Measurements from ENCODE around the gene UGT1A4. TPM values are rescaled to one million over a fixed set of nuclear protein-coding genes. Genes with fewer than 3 reads are reported as not detected.

UGT1A4 gene
- total and polyA plus RNA-seq, 2 donors (not counting 3 experiments of a cell fraction or from before 2014, with no cell fraction given), result not detected

GRCh38 chr2:233708942-233709341 is 9.6 kb upstream of the UGT1A4 start:
- Histone ChIP-seq H3K79me2 (ENCODE audit: control insufficient read depth, insufficient read depth, low read length) (no peaks in the 10 kb centered on the region), H4K20me1 (replicated peaks; ENCODE audit: control insufficient read depth, extremely low read depth, insufficient read depth, low read length) (no peaks in the 10 kb centered on the region), H3K4me2 (ENCODE audit: insufficient read depth, low read length) (no peak overlapping the region), H3K27me3 (ENCODE audit: control insufficient read depth in 2 of 2, insufficient read depth in 2 of 2, low read length in 2 of 2) (peaks cover 0 to under 1% of the 10 kb centered on the region in 2 experiments), H3K9me1 (replicated peaks; ENCODE audit: control insufficient read depth, extremely low read depth, insufficient read depth, low read length) (no peaks in the 10 kb centered on the region), H3K9ac (replicated peaks; ENCODE audit: extremely low read depth, insufficient read depth, low read length) (no peak overlapping the region), H3K4me3 (replicated peaks in 1 of 3; ENCODE audit: insufficient read depth in 1 of 3, low read depth in 1 of 3, low read length in 3 of 3) (no peak overlapping the region), H2AFZ (ENCODE audit: low read depth, low read length) (no peak overlapping the region), H3K36me3 (ENCODE audit: control insufficient read depth in 2 of 2, extremely low read depth in 1 of 2, insufficient read depth in 2 of 2, low read length in 2 of 2) (no peaks in the 10 kb centered on the region), H3K4me1 (ENCODE audit: control insufficient read depth, extremely low read depth, insufficient read depth, low read length) (peaks cover 2% of the 10 kb centered on the region), H3K9me3 (replicated peaks; ENCODE audit: control insufficient read depth, insufficient read depth, low read length) (no peaks in the 10 kb centered on the region), H3K27ac (ENCODE audit: insufficient read depth, low read depth, low read length) (no peak overlapping the region)
- intact Hi-C loops (cut with micrococcal nuclease) (no loop called here), dilution Hi-C loops (cut with MboI; ENCODE audit: extremely low pct_ligation_motif_present, low sequenced_read_pairs) (no loop called here)
- BruUV-seq (replicated peaks), result no TSS peak
- FAIRE-seq, result no peak
- TF ChIP-seq MYC (IDR thresholded peaks at IDR 0.05; ENCODE audit: low read depth, low read length), result no peak
- no peak for TF ChIP-seq POLR2AphosphoS5 (IDR thresholded peaks at IDR 0.05; ENCODE audit: insufficient read depth, low read depth, low read length)
- TF ChIP-seq CTCF (IDR thresholded peaks at IDR 0.05; ENCODE audit: extremely low read depth in 1 of 2, insufficient read depth in 1 of 2, low read depth in 1 of 2, low read length in 2 of 2), result no peak
- no peak for TF ChIP-seq EZH2 (IDR thresholded peaks at IDR 0.05; ENCODE audit: borderline replicate concordance, low read depth, low read length, severe bottlenecking)
- TF ChIP-seq POLR2A (IDR thresholded peaks at IDR 0.05; ENCODE audit: low read depth, low read length), result no peak
- TF ChIP-seq GATA2 (IDR thresholded peaks at IDR 0.05; ENCODE audit: insufficient read depth, insufficient read length, low read depth, low read length), result no peak
- TF ChIP-seq FOS (IDR thresholded peaks at IDR 0.05; ENCODE audit: borderline replicate concordance, insufficient read depth, low read length), result no peak
- TF ChIP-seq JUN (IDR thresholded peaks at IDR 0.05; ENCODE audit: borderline replicate concordance, insufficient read depth, insufficient read length, low read depth), result no peak
- no peak for TF ChIP-seq MAX (IDR thresholded peaks at IDR 0.05; ENCODE audit: insufficient read depth, insufficient read length)
- ChIA-PET CTCF (interaction anchor here (1.0 to 4.4 kb wide), 2 partner anchors 260 to 262 kb away, joined by 3 to 74 read pairs; no protein-coding TSS in a partner anchor), POLR2A (no interaction called here)
- DNase-seq (ENCODE audit: low read depth, low spot score), result no peak

Data from endothelial cell of umbilical vein (primary cell).